ENCODE results near the gene DUSP23. TPM values are rescaled to one million over a fixed set of nuclear protein-coding genes. Genes with fewer than 3 reads are reported as not detected.

Gene DUSP23
- total RNA-seq (2013; cell fraction: nucleolus; rRNA removed), result 0.95 TPM in 1 of 2 replicates, not detected in the other
- 3.2 and 6.9 TPM in 2 replicates for total RNA-seq (2014; rRNA removed)
- total RNA-seq (2014; rRNA removed; fragmentation: Illumina TruSeq; extraction: Trizol), result 1.3 and 1.6 TPM in 2 replicates
- 4.0 and 4.3 TPM in 2 replicates for total RNA-seq (2021)
- 1.9 TPM for polyA plus RNA-seq (2011; ENCODE audit: low read depth)
- 4.1 and 6.0 TPM in 2 replicates for polyA plus RNA-seq (2011; rRNA removed)
- 10.0 and 12.1 TPM in 2 replicates for polyA plus RNA-seq (2011; cell fraction: cytosol; rRNA removed)
- polyA plus RNA-seq (2011; cell fraction: nucleus; rRNA removed), result 4.0 and 5.3 TPM in 2 replicates
- 9.5 and 10.7 TPM in 2 replicates for polyA plus RNA-seq (2012)
- polyA plus RNA-seq (2014; fragmentation: Illumina TruSeq; extraction: Trizol), result 1.3 TPM in 1 of 2 replicates, not detected in the other
- polyA plus RNA-seq (2014; fragmentation: Nextera tagmentation; extraction: Ambion mirVana), result 1 to 10 TPM in 1 of 2 experiments, not detected in 1; 1.1 TPM
- polyA plus RNA-seq (2014; rRNA removed), result 4.1 and 5.6 TPM in 2 replicates
- polyA plus RNA-seq (2016; fragmentation: Nextera tagmentation; extraction: Ambion mirVana), result 1 to 10 TPM; 4.1 to 5.7 TPM
- 1.0 and 1.9 TPM in 2 replicates for polyA minus RNA-seq (2011; rRNA and poly(A)+ RNA removed)
- polyA minus RNA-seq (2011; cell fraction: cytosol; rRNA and poly(A)+ RNA removed), result 1.9 TPM in 1 of 2 replicates, not detected in the other
- 0.36 and 0.67 TPM in 2 replicates for polyA minus RNA-seq (2011; cell fraction: nucleus; rRNA and poly(A)+ RNA removed)
- Bru-seq, nascent RNA, result percentile 47 among the genes with signal in this experiment
- BruChase-seq, experiment 1, labeled RNA remaining after a 6-hour chase, result percentile 50 among the genes with signal in this experiment
- BruChase-seq, experiment 2, labeled RNA remaining after a 2-hour chase, result percentile 46 among the genes with signal in this experiment
- long read RNA-seq, experiment 1, transcript DUSP23-201 (2 exons, 756 nt), result major isoform, 8 of 10 reads
- long read RNA-seq, experiment 1, partial matches to known transcripts, result 0 of 10 reads
- long read RNA-seq, experiment 1, other reads (novel, unspliced or antisense), result 0 of 10 reads
- long read RNA-seq, experiment 2, result 0 reads

DNA sequence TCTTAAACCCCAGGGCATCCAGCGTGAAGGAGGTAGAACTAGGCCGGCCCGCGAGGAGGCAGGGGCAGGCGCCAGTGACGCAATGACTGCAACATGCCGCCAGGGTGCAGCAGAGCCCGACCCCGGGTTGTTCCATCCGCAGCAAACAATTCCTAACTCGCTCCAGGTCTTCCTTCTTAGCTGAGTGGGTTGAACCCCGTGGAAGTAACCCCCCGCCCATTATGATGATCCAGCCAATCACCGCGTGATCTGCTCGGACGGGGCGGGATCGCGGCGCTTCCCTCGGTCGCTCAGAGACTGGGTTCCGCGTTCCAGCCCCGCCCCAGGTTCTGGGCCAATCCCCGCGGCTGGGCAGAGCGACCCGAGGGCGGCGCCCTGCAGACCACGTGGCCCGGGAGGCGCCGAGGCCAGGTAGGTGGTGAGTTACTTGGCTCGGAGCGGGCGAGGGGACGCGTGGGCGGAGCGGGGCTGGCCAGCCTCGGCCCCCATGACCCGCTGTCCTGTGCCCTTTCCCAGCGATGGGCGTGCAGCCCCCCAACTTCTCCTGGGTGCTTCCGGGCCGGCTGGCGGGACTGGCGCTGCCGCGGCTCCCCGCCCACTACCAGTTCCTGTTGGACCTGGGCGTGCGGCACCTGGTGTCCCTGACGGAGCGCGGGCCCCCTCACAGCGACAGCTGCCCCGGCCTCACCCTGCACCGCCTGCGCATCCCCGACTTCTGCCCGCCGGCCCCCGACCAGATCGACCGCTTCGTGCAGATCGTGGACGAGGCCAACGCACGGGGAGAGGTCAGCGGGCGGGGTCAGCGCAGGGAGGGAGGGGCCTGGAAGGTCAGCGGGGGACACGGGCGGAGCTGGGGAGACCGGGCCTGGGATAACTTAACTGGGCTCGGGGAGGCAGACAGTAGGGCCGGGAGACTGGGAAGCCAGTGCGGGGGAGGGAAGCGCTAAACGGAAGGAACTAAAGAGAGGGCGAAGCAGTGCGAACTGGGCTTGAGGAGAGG, at the start of gene DUSP23:
Gene DUSP23 (plus strand): TSS at position 380 of the 1,000 bp plus-strand sequence. CDS start 139 bp downstream, at position 519.
- no peak within 1 kb of the TSS for H3K27ac ChIP-seq (ENCODE audit: control insufficient read depth, insufficient read depth)
- in situ Hi-C loops (cut with MboI), result no loop called here
- TF ChIP-seq, protein P1, sequence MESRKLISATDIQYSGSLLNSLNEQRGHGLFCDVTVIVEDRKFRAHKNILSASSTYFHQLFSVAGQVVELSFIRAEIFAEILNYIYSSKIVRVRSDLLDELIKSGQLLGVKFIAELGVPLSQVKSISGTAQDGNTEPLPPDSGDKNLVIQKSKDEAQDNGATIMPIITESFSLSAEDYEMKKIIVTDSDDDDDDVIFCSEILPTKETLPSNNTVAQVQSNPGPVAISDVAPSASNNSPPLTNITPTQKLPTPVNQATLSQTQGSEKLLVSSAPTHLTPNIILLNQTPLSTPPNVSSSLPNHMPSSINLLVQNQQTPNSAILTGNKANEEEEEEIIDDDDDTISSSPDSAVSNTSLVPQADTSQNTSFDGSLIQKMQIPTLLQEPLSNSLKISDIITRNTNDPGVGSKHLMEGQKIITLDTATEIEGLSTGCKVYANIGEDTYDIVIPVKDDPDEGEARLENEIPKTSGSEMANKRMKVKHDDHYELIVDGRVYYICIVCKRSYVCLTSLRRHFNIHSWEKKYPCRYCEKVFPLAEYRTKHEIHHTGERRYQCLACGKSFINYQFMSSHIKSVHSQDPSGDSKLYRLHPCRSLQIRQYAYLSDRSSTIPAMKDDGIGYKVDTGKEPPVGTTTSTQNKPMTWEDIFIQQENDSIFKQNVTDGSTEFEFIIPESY (IDR thresholded peaks at IDR 0.05), result no peak
- no peak for TF ChIP-seq KLF5 (IDR thresholded peaks at IDR 0.05; ENCODE audit: partially characterized antibody)
- no peak for TF ChIP-seq JUND (IDR thresholded peaks at IDR 0.05; ENCODE audit: low read depth, low read length)
- TF ChIP-seq, protein P2, sequence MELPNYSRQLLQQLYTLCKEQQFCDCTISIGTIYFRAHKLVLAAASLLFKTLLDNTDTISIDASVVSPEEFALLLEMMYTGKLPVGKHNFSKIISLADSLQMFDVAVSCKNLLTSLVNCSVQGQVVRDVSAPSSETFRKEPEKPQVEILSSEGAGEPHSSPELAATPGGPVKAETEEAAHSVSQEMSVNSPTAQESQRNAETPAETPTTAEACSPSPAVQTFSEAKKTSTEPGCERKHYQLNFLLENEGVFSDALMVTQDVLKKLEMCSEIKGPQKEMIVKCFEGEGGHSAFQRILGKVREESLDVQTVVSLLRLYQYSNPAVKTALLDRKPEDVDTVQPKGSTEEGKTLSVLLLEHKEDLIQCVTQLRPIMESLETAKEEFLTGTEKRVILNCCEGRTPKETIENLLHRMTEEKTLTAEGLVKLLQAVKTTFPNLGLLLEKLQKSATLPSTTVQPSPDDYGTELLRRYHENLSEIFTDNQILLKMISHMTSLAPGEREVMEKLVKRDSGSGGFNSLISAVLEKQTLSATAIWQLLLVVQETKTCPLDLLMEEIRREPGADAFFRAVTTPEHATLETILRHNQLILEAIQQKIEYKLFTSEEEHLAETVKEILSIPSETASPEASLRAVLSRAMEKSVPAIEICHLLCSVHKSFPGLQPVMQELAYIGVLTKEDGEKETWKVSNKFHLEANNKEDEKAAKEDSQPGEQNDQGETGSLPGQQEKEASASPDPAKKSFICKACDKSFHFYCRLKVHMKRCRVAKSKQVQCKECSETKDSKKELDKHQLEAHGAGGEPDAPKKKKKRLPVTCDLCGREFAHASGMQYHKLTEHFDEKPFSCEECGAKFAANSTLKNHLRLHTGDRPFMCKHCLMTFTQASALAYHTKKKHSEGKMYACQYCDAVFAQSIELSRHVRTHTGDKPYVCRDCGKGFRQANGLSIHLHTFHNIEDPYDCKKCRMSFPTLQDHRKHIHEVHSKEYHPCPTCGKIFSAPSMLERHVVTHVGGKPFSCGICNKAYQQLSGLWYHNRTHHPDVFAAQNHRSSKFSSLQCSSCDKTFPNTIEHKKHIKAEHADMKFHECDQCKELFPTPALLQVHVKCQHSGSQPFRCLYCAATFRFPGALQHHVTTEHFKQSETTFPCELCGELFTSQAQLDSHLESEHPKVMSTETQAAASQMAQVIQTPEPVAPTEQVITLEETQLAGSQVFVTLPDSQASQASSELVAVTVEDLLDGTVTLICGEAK (IDR thresholded peaks at IDR 0.05; ENCODE audit: borderline replicate concordance), result no peak
- no peak for TF ChIP-seq RELA (IDR thresholded peaks at IDR 0.05; ENCODE audit: borderline replicate concordance, partially characterized antibody)
- no peak for TF ChIP-seq SUPT20H (IDR thresholded peaks at IDR 0.05; ENCODE audit: borderline replicate concordance, control insufficient read depth, low read depth, low read length)
- TF ChIP-seq, protein P3, sequence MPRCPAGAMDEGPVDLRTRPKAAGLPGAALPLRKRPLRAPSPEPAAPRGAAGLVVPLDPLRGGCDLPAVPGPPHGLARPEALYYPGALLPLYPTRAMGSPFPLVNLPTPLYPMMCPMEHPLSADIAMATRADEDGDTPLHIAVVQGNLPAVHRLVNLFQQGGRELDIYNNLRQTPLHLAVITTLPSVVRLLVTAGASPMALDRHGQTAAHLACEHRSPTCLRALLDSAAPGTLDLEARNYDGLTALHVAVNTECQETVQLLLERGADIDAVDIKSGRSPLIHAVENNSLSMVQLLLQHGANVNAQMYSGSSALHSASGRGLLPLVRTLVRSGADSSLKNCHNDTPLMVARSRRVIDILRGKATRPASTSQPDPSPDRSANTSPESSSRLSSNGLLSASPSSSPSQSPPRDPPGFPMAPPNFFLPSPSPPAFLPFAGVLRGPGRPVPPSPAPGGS (IDR thresholded peaks at IDR 0.05; ENCODE audit: borderline replicate concordance, insufficient read depth, low read depth, low read length, poor library complexity, severe bottlenecking), result no peak
- 0 out of 2 replicates have a peak, but pooled peaks have one; percentile 35 for TF ChIP-seq CBX5 (IDR thresholded peaks at IDR 0.05; ENCODE audit: low read depth)
- TF ChIP-seq ZNF622 (IDR thresholded peaks at IDR 0.05), result no peak

More for the DNA sequence above, at the start of gene DUSP23:
- RAD21 ChIA-PET (ENCODE audit: unreplicated experiment), result interaction anchor here (0.6 to 1.6 kb wide), 5 partner anchors 17 to 112 kb away, joined by 3 to 7 read pairs (median 3); no protein-coding TSS in a partner anchor
- DNase-seq (ENCODE audit: low read depth, low spot score) (peak; percentile 81), FAIRE-seq (peak; percentile 97), ATAC-seq (peak; percentile 100)
- intact Hi-C loops (cut with micrococcal nuclease; ENCODE audit: unreplicated experiment), result loop anchor here (1.0 to 5.0 kb wide), 3 partner anchors 46 to 226 kb away; partner anchors contain the start of gene SLAMF8
- Histone ChIP-seq H3K9ac (ENCODE audit: control insufficient read depth, insufficient read depth, low read length) (peak within 1 kb of the TSS; percentile 25; the same call in 1 of the 2 replicates), H3K4me1 (ENCODE audit: control insufficient read depth, insufficient read depth, low read length) (no peaks in the 10 kb centered on the region), H3K9me3 (replicated peaks; ENCODE audit: control insufficient read depth, insufficient read depth, low read length) (no peaks in the 10 kb centered on the region), H3K36me3 (ENCODE audit: control insufficient read depth in 2 of 2, insufficient read depth in 2 of 2, low read length in 1 of 2) (no peaks in the 10 kb centered on the region), H3K27me3 (replicated peaks in 1 of 2; ENCODE audit: control insufficient read depth in 2 of 2, insufficient read depth in 2 of 2, low read length in 1 of 2) (no peaks in the 10 kb centered on the region), H3K79me2 (ENCODE audit: control insufficient read depth, insufficient read depth, low read length) (no peaks in the 10 kb centered on the region), H3K4me2 (ENCODE audit: control insufficient read depth, insufficient read depth) (peak within 1 kb of the TSS; percentile 96), H4K20me1 (ENCODE audit: control insufficient read depth, insufficient read depth) (no peaks in the 10 kb centered on the region), H3K4me3 (peak within 1 kb of the TSS; percentile 29), H2AFZ (ENCODE audit: control insufficient read depth, low read depth, low read length) (peak within 1 kb of the TSS; percentile 87)
- CTCF ChIA-PET, result interaction anchor here (0.7 to 4.0 kb wide), 9 partner anchors 9 to 227 kb away, joined by 3 to 17 read pairs (median 4); no protein-coding TSS in a partner anchor
- POLR2A ChIA-PET, result no interaction called here
- 4% methylated on average over 75 of the region's 88 CpGs for WGBS (ENCODE audit: insufficient coverage, insufficient replicate concordance, low lambda C conversion rate, missing lambda C conversion rate)
- no TSS peak for BruUV-seq (replicated peaks)
- SMC1A ChIA-PET (ENCODE audit: uncharacterized antibody, unreplicated experiment), result interaction anchor here (0.9 to 2.2 kb wide), 4 partner anchors 18 to 227 kb away, joined by 3 to 7 read pairs (median 5); no protein-coding TSS in a partner anchor

Data from GM12878 (cell line).